Sigmoid colon (tissue), 7 donors: ENCODE measurements around the gene FGF8. TPM values are rescaled to one million over a fixed set of nuclear protein-coding genes. Genes with fewer than 3 reads are reported as not detected.

ENCODE experiments used
- DNase-seq: peaks from one replicate; pipeline ENCODE4 v3.0.0-alpha.2; 2019
- H3K27ac ChIP-seq, 4 donors: fragments of 200-600 bp; sonication (generic); one replicate each; pipeline ENCODE4 v1.5.1; 2016 to 2019; ENCODE audit warnings: mild to moderate bottlenecking in 1 of 4
- H3K27me3 ChIP-seq, 3 donors: fragments of 200-600 bp; sonication (generic); one replicate each; pipeline ENCODE4 v1.5.1; 2019; ENCODE audit warnings: mild to moderate bottlenecking in 1 of 3
- H3K36me3 ChIP-seq, 4 donors: fragments of 200-600 bp; sonication (generic); one replicate each; pipeline ENCODE4 v1.5.1; 2016 to 2019
- H3K4me1 ChIP-seq, 4 donors: fragments of 200-600 bp; sonication (generic); one replicate each; pipeline ENCODE4 v1.5.1; 2017 to 2019
- H3K4me3 ChIP-seq, 4 donors: fragments of 200-600 bp; sonication (generic); one replicate each; pipeline ENCODE4 v1.5.1; 2017 to 2019; ENCODE audit warnings: mild to moderate bottlenecking in 2 of 4, moderate library complexity in 1 of 4
- H3K9me3 ChIP-seq, 4 donors: fragments of 200-600 bp in 3 of 4; sonication (generic) in 3 of 4; one replicate each; pipeline versions ENCODE4 v1.5.1 to v1.6.1; 2013 to 2019
- EP300 ChIP-seq, 4 donors: sonication (generic); formaldehyde crosslinking; IDR thresholded peaks; one replicate each; pipeline ENCODE4 v1.6.1; 2017; ENCODE audit warnings: antibody characterized with exemption in 4 of 4
- POLR2A ChIP-seq, 2 donors: fragments of 450-650 bp; IDR thresholded peaks; one replicate each; pipeline ENCODE4 v1.6.1; 2016; ENCODE audit warnings: antibody characterized with exemption in 2 of 2, mild to moderate bottlenecking in 2 of 2, moderate library complexity in 2 of 2
- POLR2AphosphoS5 ChIP-seq, 4 donors: sonication (generic); formaldehyde crosslinking; IDR thresholded peaks; one replicate each; pipeline ENCODE4 v1.6.1; 2017; ENCODE audit warnings: antibody characterized with exemption in 4 of 4
- WGBS, 2 donors: extraction: QIAGEN DNeasy Blood & Tissue Kit; methylation state at CpG; one replicate each; pipeline ENCODE4 v1.1.7; 2013; 5-methylcytosine and 5-hydroxymethylcytosine counted together
- intact Hi-C: fragments of 100-400 bp; cut with DNase I; formaldehyde crosslinking; loops from one replicate; pipeline ENCODE4 v1.15.1; 2023
- polyA plus RNA-seq, 3 donors: library from polyadenylated mRNA; stranded (reverse); fragments of 200-250 nt; gene quantifications; one replicate each; pipeline ENCODE4 v1.2.3, GENCODE V29; 2013
- total RNA-seq, 4 donors: library from RNA; depleted of rRNA; stranded (reverse); fragments of >200 nt; gene quantifications; one replicate each; pipeline ENCODE4 v1.1.0, GENCODE V29; 2016
- TF ChIP-seq, protein P1 (sequence below), 4 experiments: fragments of 450-650 bp in 3 of 4; fragments of 200-600 bp in 1 of 4; IDR thresholded peaks; one replicate each; pipeline ENCODE4 v1.5.1; 2016 to 2019; ENCODE audit warnings: antibody characterized with exemption in 4 of 4, mild to moderate bottlenecking in 3 of 4, moderate library complexity in 2 of 4
- donor health status: healthy with polysubstance abuse.
- donor health status: Bipolar disorder and iron deficiency.
- donor health status: healthy.

FGF8 gene
- total and polyA plus RNA-seq, 7 donors = 0.10 TPM; not detected in 6

- no peaks in the 10 kb centered on the region for H3K4me1 ChIP-seq
- no peak for DNase-seq
- no peak overlapping the region for H3K4me3 ChIP-seq
- no peaks in the 10 kb centered on the region for H3K9me3 ChIP-seq
- H3K27ac ChIP-seq = no peak overlapping the region
- TF ChIP-seq POLR2AphosphoS5 (IDR thresholded peaks at IDR 0.05) = no peak
- TF ChIP-seq POLR2A (IDR thresholded peaks at IDR 0.05) = no peak
- TF ChIP-seq, protein P1, sequence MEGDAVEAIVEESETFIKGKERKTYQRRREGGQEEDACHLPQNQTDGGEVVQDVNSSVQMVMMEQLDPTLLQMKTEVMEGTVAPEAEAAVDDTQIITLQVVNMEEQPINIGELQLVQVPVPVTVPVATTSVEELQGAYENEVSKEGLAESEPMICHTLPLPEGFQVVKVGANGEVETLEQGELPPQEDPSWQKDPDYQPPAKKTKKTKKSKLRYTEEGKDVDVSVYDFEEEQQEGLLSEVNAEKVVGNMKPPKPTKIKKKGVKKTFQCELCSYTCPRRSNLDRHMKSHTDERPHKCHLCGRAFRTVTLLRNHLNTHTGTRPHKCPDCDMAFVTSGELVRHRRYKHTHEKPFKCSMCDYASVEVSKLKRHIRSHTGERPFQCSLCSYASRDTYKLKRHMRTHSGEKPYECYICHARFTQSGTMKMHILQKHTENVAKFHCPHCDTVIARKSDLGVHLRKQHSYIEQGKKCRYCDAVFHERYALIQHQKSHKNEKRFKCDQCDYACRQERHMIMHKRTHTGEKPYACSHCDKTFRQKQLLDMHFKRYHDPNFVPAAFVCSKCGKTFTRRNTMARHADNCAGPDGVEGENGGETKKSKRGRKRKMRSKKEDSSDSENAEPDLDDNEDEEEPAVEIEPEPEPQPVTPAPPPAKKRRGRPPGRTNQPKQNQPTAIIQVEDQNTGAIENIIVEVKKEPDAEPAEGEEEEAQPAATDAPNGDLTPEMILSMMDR (IDR thresholded peaks at IDR 0.05) = no peak
- TF ChIP-seq EP300 (IDR thresholded peaks at IDR 0.05) = no peak
- no peaks in the 10 kb centered on the region for H3K27me3 ChIP-seq
- intact Hi-C loops = no loop called here
- WGBS, 2 donors = 82 to 84% methylated on average over 3 of the region's 3 CpGs
- H3K36me3 ChIP-seq = no peaks in the 10 kb centered on the region
Measured at GRCh38 chr10:101752241-101752640, 23.7 kb downstream of the FGF8 start.

DNA sequence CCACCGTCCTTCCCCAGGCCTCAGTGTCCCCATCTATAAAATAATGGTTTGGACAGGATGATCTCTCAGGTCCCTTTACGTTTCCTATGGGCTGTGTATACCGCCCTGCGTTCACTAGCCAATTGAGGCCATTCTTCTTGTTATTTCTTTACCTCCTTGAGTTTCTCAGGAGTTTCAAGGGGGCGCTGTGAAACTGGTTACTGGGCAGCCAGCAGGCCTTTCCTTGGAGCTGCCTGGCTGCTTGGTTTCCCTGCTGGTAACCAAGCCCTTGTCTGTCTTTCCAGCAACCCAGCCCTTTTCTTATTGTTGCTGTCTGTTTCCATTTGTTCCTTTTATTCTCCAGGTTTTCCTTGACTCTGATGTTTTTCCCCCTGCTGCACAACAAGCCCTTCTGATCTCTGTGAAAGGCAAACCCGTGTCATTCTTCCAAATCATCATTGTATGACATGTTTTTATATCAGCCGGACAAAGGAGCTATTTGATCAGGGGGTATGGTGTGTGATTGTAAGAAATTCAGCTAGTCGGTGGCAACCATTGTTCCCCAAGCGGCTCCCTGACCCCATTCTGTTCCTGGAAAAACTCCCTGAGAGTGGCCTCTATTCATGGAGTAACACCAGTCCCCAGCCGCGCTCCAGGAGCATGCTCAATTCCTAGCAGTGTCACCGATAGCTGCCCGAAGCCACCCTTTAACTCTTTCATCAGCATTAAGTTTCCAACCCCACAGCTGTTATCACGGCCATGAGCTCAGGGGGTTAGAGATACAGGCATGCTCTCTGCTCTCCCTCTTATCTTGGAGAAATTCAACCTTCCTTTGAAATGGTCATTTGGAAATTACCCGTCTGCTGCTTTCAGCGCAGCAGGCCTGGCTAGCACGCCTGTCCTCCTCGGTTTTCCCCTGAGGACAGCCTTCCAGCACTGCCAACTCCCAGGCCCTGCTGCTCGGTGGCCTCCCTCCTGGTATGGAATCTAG, 26.6 kb downstream of the FGF8 start:
- Histone ChIP-seq H3K36me3 (no peaks in the 10 kb centered on the region), H3K4me3 (no peak overlapping the region), H3K9me3 (no peaks in the 10 kb centered on the region), H3K27ac (no peak overlapping the region), H3K4me1 (no peaks in the 10 kb centered on the region), H3K27me3 (no peaks in the 10 kb centered on the region)
- DNase-seq = no peak
- WGBS, 2 donors = 81 to 87% methylated on average over 19 of the region's 19 CpGs
- TF ChIP-seq POLR2A (IDR thresholded peaks at IDR 0.05) = no peak
- no peak for TF ChIP-seq EP300 (IDR thresholded peaks at IDR 0.05)
- no peak for TF ChIP-seq POLR2AphosphoS5 (IDR thresholded peaks at IDR 0.05)
- TF ChIP-seq, protein P1 (IDR thresholded peaks at IDR 0.05) = no peak
- intact Hi-C loops = no loop called here

DNA sequence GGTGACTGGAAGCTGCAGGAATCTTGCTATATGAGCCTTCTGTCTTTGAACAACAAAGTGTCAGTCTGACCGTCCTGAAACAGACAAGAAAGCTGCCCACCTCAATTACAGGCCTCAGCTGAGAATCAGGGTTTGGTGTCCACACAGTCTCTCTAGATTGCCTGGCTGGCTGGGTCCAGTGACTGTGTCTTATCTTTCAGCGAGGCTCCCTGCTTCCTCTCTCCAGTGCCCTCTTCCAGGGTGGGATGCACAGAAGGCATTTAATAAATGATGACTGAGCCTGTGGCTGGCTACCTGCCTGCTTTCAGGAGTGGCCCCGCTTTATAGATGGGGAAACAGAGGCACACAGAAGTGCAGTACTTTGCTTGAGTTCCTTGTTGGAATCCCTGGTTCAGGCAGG, 27.4 kb downstream of the FGF8 start:
- Histone ChIP-seq H3K4me3 (no peak overlapping the region), H3K27ac (no peak overlapping the region), H3K27me3 (no peaks in the 10 kb centered on the region), H3K4me1 (no peaks in the 10 kb centered on the region), H3K9me3 (no peaks in the 10 kb centered on the region), H3K36me3 (no peaks in the 10 kb centered on the region)
- intact Hi-C loops = no loop called here
- no peak for DNase-seq
- TF ChIP-seq POLR2AphosphoS5 (IDR thresholded peaks at IDR 0.05) = no peak
- TF ChIP-seq EP300 (IDR thresholded peaks at IDR 0.05) = no peak
- TF ChIP-seq, protein P1 (IDR thresholded peaks at IDR 0.05) = no peak
- TF ChIP-seq POLR2A (IDR thresholded peaks at IDR 0.05) = no peak
- WGBS, 2 donors = 80 to 84% methylated on average over 3 of the region's 3 CpGs

GRCh38 chr10:101745074-101745696, 30.7 kb downstream of the FGF8 start:
- no peak for DNase-seq
- intact Hi-C loops = no loop called here
- TF ChIP-seq POLR2AphosphoS5 (IDR thresholded peaks at IDR 0.05) = no peak
- TF ChIP-seq POLR2A (IDR thresholded peaks at IDR 0.05) = no peak
- TF ChIP-seq, protein P1 (IDR thresholded peaks at IDR 0.05) = no peak
- no peak for TF ChIP-seq EP300 (IDR thresholded peaks at IDR 0.05)
- Histone ChIP-seq H3K4me1 (no peaks in the 10 kb centered on the region), H3K27me3 (peaks cover 0 to 12% (median 0%) of the 10 kb centered on the region in 3 donors), H3K9me3 (no peaks in the 10 kb centered on the region), H3K4me3 (no peak overlapping the region), H3K27ac (no peak overlapping the region), H3K36me3 (no peaks in the 10 kb centered on the region)
- WGBS, 2 donors = 50 to 66% methylated on average over 9 of the region's 9 CpGs
